NT2/D1 (cell line): Measurements from ENCODE around the gene AK3.
"Not testable (repeated sequence)": the region's sequence is repeated elsewhere in the genome, so short reads cannot be mapped to it uniquely, and the experiment has no call there.

Experiments
- YY1 ChIP-seq: IDR thresholded peaks from 2 replicates; pipeline ENCODE4 v1.6.1; 2011; ENCODE audit not compliant: insufficient read length, insufficient read depth
- ZNF274 ChIP-seq: IDR thresholded peaks from 2 replicates; pipeline ENCODE4 v1.6.1; 2011; ENCODE audit warnings: mild to moderate bottlenecking, low read depth, low read length

DNA sequence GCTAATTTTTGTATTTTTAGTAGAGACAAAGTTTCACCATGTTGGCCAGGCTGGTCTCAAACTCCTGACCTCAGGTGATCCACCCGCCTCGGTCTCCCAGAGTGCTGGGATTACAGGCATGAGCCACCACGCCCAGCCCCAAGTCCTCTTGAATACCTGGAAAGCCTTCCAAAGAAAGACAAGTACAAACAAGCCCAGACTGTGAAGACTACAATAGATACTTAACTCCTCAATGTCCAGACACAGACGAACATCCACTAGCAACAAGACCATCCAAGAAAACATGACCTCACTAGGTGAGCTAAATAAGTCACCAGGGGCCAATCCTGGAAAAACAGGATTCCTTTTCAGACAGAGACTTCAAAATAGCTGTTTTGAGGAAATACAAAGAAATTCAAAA is 42.2 kb upstream of the AK3 start:
- not testable (repeated sequence) for TF ChIP-seq ZNF274, YY1
